Right atrium auricular region (tissue), 2 donors: ENCODE measurements around the gene TNFAIP3. TPM values are rescaled to one million over a fixed set of nuclear protein-coding genes. Genes with fewer than 3 reads are reported as not detected.

ENCODE experiments used
- DNase-seq: peaks from one replicate; pipeline ENCODE4 v3.0.0-alpha.2; 2019; ENCODE audit warnings: low spot score
- H3K27ac ChIP-seq, 2 donors: fragments of 200-600 bp; sonication (generic); 1 replicate in 1 of 2; 2 replicates in 1 of 2; pipeline ENCODE4 v1.5.1; 2016 to 2019
- H3K27me3 ChIP-seq, 2 donors: fragments of 200-600 bp; sonication (generic); one replicate each; pipeline versions ENCODE4 v1.5.1 to v1.6.0; 2017 to 2019
- H3K36me3 ChIP-seq: fragments of 200-600 bp; sonication (generic); one replicate; pipeline ENCODE4 v1.5.1; 2016
- H3K4me1 ChIP-seq, 2 donors: fragments of 200-600 bp; sonication (generic); one replicate each; pipeline versions ENCODE4 v1.5.1 to v1.6.0; 2017 to 2019
- H3K4me3 ChIP-seq, 2 donors: fragments of 200-600 bp; sonication (generic); 1 replicate in 1 of 2; 2 replicates in 1 of 2; pipeline ENCODE4 v1.5.1; 2017 to 2019; ENCODE audit warnings: mild to moderate bottlenecking in 1 of 2, moderate library complexity in 1 of 2
- H3K9me3 ChIP-seq, 2 donors: fragments of 200-600 bp; sonication (generic); one replicate each; pipeline ENCODE4 v1.5.1; 2019
- total RNA-seq, 2 donors: library from RNA; depleted of rRNA; stranded (reverse); fragments of >200 nt; gene quantifications; one replicate each; pipeline ENCODE4 v1.1.0, GENCODE V29; 2016
- TF ChIP-seq, protein P1 (sequence below), 2 donors: fragments of 200-600 bp; sonication (generic); IDR thresholded peaks; one replicate each; pipeline ENCODE4 v1.5.1; 2019; ENCODE audit warnings: antibody characterized with exemption in 2 of 2

TNFAIP3 gene
- total RNA-seq, 2 donors from 2014 or later: 8.5 to 14.5 TPM

DNA sequence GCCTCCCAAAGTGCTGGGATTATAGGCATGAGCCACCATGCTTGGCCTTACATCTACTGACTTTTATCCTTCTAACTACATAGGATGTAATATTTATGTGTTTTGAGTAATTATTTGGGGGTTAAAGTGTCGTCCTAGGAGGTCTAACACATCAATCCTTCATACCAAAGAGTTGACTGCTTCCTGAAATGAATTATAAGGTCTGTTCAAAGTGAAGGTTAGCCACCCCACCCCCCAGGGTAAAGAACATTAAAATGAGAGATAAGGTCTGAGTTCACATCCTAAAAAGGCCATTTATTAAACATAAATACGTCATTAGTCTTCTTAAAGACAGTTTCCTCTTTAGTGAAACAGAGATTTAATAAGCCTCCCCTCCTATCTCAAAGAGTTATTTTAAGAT, 33.8 kb downstream of the TNFAIP3 start:
- TF ChIP-seq, protein P1, sequence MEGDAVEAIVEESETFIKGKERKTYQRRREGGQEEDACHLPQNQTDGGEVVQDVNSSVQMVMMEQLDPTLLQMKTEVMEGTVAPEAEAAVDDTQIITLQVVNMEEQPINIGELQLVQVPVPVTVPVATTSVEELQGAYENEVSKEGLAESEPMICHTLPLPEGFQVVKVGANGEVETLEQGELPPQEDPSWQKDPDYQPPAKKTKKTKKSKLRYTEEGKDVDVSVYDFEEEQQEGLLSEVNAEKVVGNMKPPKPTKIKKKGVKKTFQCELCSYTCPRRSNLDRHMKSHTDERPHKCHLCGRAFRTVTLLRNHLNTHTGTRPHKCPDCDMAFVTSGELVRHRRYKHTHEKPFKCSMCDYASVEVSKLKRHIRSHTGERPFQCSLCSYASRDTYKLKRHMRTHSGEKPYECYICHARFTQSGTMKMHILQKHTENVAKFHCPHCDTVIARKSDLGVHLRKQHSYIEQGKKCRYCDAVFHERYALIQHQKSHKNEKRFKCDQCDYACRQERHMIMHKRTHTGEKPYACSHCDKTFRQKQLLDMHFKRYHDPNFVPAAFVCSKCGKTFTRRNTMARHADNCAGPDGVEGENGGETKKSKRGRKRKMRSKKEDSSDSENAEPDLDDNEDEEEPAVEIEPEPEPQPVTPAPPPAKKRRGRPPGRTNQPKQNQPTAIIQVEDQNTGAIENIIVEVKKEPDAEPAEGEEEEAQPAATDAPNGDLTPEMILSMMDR (IDR thresholded peaks at IDR 0.05): no peak
- H3K27ac ChIP-seq: no peak overlapping the region
- H3K9me3 ChIP-seq: no peaks in the 10 kb centered on the region
- H3K4me1 ChIP-seq: no peaks in the 10 kb centered on the region
- H3K27me3 ChIP-seq: no peaks in the 10 kb centered on the region
- no peak overlapping the region for H3K4me3 ChIP-seq
- H3K36me3 ChIP-seq: no peaks in the 10 kb centered on the region
- no peak for DNase-seq

DNA sequence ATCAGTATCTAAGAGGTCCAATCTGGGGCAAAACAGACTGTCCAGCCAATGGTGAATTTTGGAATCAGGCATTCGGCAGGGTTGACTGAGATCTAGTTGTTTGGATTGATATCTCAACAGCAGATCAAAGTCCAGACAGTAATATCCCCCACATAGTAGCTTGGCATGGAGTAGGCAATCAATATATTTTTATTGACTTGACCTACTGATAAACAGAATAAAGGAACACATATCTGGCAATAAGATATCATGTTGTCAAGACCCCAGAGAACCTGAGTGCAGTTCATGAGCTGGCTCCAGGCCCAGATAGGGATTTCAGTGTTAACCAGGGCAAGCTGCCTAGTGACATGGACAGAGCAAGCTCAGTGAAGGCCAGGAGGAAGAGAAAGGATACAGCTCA, 34.4 kb downstream of the TNFAIP3 start:
- no peak overlapping the region for H3K4me3 ChIP-seq
- H3K4me1 ChIP-seq: no peaks in the 10 kb centered on the region
- H3K27me3 ChIP-seq: no peaks in the 10 kb centered on the region
- H3K27ac ChIP-seq: no peak overlapping the region
- no peak for DNase-seq
- TF ChIP-seq, protein P1 (IDR thresholded peaks at IDR 0.05): no peak
- no peaks in the 10 kb centered on the region for H3K36me3 ChIP-seq
- no peaks in the 10 kb centered on the region for H3K9me3 ChIP-seq

DNA sequence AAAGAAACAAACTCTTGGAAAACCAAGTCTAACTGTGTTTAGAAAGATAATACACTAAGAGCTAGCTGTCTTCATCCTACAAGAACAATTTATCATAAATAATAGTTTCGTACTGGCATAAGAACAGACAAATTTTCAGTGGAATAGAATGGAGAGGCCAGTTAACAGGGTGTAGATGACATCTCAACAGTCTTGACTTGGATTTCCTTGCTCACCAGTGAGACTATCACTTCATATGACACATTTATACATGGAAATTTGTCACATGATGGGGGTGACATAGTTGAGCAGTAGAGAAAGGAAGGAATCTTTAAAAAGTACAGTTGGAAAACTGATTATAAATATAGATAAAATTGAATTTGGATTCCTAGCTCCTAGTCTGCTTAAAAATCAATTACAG, 35.6 kb downstream of the TNFAIP3 start:
- TF ChIP-seq, protein P1 (IDR thresholded peaks at IDR 0.05): no peak

DNA sequence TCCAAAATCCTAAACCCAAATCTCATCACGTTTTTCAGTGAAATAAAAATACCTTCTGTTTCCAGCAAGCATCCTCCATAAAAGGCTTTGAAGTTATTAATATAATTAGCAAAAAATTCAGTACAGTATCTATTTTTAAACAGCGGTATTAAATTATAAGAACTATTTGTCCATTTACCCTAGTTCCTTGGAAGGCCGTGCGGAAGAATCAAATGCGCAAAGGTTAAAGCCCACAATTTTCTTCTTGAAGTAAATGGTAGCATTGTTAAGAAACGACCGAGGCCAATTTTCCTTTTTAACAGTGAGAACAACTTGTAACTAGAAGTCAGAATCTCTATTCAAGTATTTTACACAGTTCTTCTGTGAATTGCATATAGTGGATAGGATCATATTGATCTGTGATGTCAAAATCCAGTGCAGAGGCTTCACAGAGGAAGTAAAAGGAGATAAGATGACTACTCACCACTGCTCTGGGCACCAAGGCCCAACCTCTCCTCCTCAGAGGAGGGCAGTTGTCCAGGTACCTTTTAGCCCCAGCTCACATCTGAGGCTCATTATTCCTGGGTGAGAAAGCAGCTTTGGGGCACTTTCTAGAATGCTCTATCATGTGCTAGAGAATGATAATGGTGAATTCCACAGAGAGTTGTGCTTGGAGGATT, 36.3 kb downstream of the TNFAIP3 start:
- Histone ChIP-seq H3K9me3 (no peaks in the 10 kb centered on the region), H3K4me1 (no peaks in the 10 kb centered on the region), H3K4me3 (no peak overlapping the region), H3K36me3 (no peaks in the 10 kb centered on the region), H3K27ac (no peak overlapping the region), H3K27me3 (no peaks in the 10 kb centered on the region)
- TF ChIP-seq, protein P1 (IDR thresholded peaks at IDR 0.05): no peak
- DNase-seq: no peak

More for the DNA sequence above, 35.6 kb downstream of the TNFAIP3 start:
- Histone ChIP-seq H3K27ac (no peak overlapping the region), H3K4me1 (no peaks in the 10 kb centered on the region), H3K36me3 (no peaks in the 10 kb centered on the region), H3K4me3 (no peak overlapping the region), H3K9me3 (no peaks in the 10 kb centered on the region), H3K27me3 (no peaks in the 10 kb centered on the region)
- DNase-seq: no peak

DNA sequence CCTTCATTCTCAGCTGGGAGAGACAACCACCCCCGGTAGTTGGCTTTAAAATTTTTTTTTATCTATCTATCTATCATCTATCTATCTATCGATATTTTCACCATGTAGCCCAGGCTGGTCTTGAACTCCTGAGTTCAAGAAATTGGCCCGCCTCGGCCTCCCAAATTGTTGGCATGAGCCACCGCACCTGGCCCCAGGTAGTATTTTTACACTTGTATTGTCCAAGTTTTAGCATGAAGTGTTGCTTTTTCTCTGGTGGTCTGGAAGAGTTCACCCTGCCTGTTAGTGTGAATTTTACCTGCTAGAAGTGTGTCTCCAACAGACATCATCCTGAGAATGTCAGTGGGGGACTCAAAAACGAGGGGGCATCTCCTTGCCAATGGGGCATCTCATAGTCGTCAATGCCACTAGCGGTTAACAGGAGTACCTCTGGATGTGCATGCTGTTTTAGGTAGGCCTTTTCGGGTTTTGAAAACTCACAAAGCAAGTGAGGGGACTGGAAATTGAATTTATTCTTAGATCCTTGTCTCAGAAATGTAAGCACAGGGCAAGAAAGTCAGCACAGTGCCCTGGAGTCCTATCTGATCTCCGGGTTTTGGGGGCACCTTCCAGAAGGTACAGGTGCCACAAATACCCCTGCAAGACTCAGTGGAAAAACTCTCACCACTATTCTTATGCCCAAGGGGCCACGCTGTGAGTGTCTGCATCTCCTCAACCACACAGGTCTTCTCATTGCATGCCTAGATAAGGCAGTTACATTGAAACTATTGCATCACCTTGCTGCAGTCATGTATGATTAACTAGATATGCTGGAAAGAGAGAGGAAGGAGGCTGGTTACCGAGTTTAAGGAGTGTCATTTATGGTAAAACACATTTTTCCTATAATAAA, 37.1 kb downstream of the TNFAIP3 start:
- Histone ChIP-seq H3K4me3 (no peak overlapping the region), H3K9me3 (no peaks in the 10 kb centered on the region), H3K27ac (no peak overlapping the region), H3K36me3 (no peaks in the 10 kb centered on the region), H3K4me1 (no peaks in the 10 kb centered on the region), H3K27me3 (no peaks in the 10 kb centered on the region)
- TF ChIP-seq, protein P1 (IDR thresholded peaks at IDR 0.05): no peak
- DNase-seq: no peak
